T-helper 1 cell (primary cell): ENCODE results near the gene BCL7B.
"Not testable (repeated sequence)": the region's sequence is repeated elsewhere in the genome, so short reads cannot be mapped to it uniquely, and the experiment has no call there.

Source experiments
- DNase-seq, 5 donors: peaks; one replicate each; pipeline ENCODE4 v3.0.0-alpha.2; 2012 to 2020
- total RNA-seq, 4 donors: gene quantifications; one replicate each; lab custom pipeline; 2026; lab: John Stamatoyannopoulos, UW

Gene BCL7B
- 51.7 to 96.0 (median 61.5) reads per million in 4 donors for total RNA-seq

DNA sequence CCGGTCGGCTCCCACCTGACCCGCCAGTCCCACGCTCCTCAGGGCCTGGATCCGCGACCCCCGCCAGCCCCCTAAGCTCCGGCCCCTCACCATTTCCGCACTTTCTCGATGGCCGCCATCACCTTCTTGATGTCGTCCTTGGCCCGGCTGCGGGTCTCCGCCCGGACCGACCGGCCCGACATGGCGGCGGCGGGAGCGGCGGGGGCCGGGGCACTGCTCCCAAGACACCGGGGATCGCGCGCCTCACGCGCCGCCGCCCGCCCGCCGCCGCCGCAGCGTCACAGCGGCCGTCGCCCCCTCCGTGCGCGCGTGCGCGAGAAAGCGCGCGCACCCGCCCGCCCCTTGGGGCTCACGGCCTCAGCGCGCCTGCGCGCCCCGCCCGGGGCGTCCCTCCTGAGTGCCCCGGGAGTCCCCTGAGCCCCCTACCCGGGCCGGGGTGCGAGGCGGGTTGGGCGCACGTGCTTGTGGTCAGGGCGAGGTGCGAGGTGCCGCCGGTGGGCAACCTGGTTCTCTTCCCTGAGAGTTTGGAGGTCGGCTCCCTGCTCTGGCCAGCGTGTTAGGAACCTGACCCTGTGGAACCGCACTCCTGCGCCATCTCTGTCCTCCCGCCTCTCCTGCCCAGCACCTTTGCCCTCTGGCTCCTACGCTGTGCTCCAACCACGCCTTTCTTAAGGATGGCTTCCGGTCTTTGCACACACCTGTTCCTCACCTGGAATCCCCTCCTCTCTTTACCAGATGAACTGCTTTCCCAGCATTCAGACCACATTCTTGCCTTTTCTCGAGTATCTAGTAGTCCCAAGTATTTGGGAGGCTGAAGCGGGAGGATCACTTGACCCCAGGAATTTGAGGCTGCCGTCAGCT is at the start of gene BCL7B:
Gene BCL7B, minus strand, starts transcription at position 294 of the 861 bp plus-strand sequence. Its CDS starts 112 bp downstream, at position 182.
- DNase-seq, result peak; percentile 62 to 83 (median 66)

DNA sequence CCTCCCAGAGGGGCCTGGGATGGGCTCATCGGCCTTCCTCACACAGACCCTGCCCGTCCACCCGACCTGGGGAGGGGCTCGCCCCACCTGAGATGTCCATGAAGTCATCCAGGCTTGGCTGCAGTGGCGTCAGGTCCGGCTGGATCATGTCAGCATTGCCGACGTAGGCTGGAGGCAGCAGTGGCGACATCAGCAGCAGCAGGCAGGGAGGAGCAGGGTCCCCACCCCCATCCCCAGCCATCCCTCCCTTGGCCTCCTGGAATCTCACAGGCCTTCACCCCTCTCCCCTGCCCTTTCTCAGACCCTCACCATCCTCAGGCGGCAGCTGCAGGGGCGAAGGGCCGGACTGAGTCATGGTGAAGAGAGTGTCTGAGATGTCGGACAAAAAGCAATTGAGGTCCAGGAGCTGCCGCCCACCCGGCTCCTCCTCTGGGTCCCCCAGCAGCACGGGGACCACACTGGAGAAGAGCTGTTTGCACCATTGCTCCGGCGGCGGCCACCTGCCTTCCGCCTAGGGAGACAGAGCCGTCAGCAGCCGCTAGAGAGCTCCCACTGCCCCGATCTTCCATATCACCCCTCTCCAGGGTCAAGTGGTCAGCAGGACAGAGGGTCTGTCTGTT is 48.2 kb upstream of the BCL7B start:
- no peak for DNase-seq

DNA sequence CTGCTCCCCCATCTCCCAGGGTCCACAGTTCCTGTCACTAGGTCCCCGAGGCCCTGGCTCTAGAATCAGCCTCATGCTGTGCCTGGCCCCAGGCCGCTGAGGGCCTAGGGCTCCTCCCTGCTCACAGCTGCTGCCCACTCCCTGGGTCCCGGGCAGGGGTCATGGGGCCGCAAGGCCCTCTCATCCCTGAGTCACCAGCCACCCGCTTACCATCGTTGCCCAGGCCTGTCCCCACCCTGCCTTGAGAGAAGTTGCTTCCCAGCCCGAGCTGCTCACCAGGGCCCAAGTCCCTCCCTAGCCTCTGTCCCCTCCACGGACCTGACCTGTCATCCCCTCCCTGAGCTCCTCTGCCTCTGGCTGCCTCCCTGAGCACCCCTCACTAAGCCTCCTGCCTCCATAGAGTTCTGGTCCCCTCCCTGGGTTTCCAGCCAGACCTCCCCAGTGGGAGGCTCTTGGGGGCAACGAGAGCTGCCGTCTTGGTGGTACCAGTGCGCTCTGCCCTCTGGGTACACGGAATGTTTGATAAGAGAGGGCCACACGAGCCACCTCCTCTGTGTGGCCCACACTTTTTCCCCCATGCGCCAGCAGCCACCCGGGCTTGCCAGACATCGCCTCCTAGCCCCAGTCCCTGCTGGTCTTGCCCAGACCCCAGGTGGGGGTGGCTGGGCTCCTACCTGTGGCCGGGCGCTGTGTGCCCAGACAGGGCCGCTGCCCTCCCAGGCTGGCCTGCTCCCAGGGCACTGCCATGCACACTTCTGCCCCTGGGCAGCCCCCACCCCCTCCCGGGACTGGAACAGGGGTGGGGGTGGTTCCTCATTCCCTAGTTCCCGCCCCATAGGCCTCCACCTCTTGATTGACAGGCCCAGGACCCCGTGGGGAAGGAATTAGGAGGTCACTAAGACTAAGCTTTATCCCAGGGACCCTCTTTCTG is 45.5 kb upstream of the BCL7B start:
- DNase-seq, result no peak

DNA sequence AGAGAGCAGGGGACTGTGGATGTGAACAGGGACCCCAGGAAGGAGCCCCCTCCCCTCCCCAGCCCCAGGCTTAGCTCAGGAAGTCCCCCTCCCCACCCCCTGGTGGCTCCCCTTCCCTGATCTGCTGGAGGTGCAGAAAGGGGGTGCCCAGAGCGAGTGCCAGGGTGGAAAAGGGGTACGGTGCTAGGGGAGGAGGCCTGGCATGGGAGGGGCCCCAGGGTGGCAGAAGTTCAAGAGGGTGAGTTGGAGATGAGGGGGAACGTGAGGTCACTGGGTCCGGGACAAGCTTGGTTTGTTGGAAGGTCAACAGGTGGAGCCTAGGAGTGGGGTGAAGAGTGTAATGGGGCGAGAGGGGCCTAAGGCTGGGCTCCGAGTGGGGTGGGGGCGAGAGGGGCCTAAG is 42.4 kb upstream of the BCL7B start:
- DNase-seq, result no peak

DNA sequence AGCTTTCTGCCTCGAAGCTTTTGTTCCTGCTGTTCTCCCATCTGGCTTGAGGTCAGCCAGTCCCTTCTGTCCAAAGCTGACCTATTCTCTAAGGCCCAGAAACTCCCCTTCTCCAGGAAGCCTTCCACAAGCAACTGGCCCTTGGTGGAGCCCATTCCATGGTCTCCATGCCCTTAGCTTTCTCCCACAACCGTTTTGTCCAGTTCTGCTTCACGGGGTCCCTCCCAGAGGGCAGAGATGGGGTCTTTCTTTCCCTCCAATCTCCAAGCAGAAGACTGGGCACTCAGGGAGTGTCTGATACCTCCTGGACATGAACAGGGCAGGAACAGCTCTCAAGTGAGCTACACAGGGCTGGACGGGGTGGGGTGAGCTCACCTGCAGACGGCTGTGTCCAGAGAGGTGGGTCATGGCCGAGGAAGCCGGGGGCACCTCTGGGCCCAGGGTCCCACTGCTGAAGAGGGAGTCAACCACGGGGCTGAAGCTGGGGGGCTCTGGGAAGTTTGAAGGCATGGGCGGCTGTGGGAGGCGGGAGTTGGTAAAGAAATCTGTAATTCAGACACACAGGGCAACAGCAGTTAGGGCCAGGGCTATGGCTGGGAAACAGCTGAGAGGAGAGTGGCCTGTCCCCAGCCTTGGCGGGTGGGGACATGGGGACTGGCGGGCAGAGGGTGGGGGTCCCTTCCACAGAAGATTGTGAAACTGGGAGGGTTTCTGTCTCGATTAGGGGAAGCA is 41.8 kb upstream of the BCL7B start:
- DNase-seq, result no peak

DNA sequence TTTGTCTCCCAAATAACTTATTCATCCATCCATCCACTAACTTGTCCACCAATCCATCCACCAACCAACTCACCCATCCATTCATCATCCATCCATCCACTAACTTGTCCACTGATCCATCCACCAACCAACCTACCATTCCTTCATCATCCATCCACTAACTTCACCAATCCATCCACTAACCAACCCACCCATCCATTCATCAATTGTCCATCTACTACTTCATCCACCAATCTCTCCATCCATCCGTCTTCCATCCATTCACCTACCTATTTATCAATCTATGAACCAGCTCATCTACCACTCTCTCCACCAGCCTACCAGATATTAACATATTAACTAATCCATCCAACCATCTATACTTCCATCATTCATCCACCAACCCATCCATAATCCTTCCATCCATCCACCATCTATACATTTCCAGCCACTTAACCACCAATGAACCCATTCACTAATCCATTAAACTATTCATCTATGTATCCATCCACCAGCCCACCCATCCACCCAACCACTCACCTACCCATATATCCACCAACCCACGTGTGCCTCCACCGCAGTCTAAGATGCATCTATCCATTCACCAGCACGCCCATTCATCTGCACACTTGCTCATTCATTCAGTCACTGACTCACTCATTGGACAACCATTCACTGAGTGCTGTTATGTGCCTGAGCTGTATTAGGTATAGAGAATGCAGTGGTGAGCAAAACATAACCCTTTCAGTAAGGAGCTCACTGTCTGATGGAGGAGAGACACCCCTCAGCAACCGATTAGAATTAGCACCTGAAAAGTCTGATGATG is 40.7 kb upstream of the BCL7B start:
- DNase-seq, result no peak

DNA sequence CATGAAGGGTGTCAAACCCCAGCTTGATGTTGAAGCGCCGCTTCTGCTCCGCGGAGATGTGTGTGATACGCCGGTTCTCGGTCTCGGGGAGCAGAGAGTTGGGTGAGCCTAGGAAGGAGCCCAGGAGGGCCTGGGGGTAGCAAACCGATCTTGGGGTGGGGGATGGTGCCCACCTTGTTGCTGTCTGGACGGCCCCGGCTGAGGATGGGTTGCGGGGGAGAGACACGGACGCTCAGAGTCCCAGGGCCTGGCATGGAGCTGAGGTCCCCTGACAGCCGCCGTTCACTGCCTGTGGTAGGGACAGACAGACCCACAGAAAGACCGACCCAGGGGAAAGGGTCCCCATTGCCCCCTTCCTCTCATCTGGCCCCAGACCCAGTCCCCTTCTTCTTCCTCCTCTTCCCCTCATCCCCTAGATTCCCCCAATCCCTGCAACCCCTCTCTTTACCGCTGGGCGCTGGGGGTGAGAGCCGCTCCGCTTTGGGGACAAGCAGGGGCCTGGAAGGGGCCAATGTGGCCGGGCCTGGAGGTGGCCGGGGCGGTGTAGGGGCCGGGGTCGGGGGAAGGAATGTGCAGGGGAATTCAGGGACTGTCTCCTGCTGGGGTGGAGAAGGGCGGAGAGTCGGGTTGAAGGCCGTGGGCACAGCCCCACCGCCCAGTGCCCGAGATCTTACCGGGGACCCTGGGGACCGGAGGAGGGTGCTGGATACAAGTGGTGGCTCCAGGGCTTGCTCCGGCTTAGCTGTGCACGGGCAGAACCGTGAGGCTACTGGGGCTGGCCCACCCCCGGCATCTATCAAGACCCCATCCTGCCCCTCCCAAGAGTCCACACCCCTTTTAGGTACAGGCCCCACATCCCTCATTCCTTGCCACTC is 38.9 kb upstream of the BCL7B start:
- DNase-seq, result no peak

DNA sequence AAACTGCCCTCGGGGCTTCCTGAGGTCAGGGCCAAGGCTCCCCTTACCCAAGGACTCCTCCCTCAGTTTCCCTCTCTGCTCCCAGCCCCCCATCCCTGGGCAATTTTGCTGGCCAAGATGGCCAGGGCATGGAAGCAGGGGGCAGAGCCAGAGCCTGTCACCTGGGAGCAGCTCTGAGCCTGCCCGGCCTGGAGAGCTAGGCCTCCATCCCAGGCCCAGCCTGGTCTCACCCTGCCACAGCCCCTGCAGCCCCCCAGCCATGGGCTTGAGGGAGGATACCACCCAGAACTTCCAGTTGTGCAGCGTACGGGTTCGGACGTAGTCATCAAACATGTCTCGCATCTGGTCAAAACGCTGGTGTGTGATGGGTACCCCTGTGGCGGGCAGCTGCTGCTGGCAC is 37.9 kb upstream of the BCL7B start:
- no peak for DNase-seq

DNA sequence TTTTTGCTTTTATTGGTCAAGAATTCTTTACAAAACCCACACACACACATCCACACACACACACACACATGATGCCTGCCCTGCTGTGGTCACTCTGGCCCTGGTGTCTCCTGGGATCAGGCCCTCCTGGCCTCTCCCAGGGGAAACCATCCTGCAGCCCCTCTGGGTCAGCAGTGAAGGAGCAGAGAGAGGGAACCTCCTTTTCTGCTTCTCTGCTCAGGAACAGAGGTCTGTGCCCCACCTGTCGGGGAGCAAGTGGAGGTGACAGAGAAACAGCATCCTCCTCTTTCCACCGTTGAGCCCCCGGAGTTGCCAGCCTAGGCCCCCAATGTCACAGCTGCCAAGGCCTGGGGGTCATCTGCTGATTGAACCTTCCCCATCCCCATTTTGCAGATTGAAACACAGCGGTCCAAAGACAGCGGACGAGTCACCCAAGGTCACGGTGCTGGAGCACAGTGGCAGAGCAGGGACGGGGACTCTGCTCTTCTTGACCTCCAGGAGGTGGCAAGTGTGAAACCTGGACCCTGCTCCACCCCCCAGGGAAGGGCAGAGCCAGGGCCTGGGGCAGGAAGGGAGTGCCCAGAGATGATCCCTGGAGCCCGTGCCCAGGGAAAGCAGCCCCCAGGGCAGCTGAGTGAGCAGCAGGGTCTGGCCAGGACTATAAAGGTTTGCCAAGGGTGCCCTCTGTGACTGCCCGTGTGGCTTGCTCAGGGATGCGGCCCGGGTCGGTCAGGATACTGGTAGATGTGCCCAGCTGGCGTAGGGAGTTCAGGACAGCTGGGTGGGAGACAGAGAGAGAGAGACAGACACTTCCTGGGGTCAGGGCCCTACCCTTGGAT is 35.9 kb upstream of the BCL7B start:
- no peak for DNase-seq

DNA sequence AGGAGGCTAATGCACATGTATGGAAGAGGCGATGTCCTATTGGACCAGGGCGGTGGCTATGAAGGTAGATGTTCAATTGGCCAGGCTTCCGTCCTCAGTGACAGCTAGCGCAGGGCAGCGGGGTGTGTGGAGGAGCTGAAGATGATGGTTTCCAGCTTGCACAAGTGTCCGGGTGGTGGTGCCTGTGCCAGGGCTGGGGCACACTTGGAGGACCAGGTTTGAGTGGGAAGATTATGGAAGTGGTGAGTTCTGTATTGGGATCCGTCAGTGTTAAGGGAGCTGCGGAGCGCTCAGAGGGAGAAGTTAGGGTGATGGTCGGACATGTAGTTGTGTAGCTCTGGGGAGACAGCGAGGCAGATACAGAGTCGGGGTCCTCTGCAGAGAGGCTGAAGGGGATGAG is 29.4 kb upstream of the BCL7B start:
- DNase-seq, result no peak

DNA sequence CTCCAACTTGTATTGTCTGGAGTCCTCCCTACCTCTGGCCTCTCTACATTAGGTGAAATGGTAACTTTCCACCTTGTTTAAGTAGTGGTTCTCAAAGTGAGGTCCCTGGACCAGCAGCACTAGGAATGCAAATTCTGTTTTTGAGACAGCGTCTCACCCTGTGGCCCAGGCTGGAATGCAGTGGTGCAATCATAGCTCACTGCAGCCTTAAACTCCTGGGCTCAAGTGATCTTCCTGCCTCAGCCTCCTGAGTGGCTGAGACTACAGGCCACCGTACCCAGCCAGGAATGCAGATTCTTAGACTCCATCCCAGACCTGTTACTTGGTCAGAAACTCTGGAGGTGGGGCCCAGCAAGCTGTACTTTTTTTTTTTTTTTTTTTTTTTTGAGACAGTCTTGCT is 27.7 kb upstream of the BCL7B start:
- no peak for DNase-seq

DNA sequence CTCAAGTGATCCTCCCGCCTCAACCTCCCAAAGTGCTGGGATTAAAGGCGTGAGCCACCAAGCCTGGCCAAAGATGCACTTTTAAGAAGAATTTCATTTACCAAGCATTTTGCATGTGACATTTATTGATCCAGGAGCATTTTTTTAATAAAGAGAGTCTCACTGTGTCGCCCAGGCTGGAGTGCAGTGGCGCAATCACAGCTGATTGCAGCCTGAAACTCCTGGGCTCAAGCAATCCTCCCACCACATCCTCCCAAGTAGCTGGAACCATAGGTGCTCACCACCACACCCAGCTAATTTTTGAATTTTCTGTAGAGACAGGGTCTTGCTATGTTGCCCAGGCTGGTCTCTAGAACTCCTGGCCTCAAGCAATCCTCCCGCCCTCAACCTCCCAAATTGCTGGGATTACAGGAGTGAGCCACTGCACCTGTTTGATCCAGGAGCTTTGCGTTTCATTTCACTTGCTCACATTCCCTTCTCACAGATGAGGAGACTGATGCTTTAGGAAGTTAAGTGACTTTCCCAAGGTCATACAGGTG is 25.2 kb upstream of the BCL7B start:
- no peak for DNase-seq

DNA sequence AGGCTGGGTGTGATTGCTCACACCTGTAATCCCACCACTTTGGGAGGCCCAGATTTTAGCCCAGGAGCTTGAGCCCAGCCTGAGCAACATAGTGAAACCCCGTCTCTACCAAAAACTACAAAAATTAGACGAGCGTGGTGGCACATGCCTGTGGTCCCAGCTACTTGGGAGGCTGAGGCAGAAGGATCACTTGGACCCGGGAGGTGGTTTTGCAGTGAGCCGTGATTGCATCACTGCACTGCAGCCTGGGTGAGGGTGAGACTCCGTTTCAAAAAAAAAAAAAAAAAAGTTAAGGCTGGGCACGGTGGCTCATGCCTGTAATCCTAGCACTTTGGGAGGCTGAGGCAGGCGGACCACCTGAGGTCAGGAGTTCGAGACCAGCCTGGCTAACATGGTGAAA is 23.5 kb upstream of the BCL7B start:
- DNase-seq, result not testable (repeated sequence)

DNA sequence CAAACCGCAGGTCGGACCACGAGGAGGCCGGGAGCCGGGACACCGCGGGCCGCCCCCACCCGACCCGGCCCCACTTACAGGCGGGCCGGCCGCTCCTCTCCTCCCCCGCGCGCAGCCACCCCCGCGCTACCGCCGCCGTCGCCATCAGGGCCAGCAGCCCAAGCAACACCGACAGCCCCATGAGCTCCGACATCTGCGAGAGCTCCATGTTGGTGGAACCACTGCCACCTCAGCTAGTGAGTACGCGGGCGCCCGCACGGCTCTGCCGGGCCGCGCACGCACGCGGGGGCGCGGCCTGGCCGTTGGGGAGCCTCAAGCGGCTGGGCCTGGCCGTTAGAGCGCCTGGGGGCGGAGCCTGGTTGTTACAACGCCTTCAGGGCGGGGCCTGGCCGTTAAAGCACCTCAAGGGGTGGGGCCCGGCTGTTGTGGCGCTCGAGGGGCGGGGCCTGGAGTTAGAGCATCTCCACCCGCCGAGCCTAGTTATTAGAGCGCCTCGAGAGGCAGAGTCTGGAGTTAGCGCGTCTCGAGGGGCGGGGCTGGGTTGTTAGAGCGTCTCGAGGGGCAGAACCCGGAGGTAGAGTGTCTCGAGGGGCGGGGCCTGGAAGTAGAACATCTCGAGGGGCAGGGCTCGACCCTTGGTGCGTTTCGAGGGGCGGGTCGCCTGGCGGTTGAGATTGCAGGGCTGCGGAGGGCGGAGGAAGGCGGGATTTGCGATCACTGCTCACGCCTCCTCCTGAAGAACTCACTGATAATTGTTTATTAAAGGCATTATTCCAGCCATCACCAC is 21.0 kb upstream of the BCL7B start, which contains the start of gene TBL2:
Gene TBL2, minus strand, starts transcription at position 238 of the 787 bp plus-strand sequence. Its CDS starts 30 bp downstream, at position 208.
- peak; percentile 98 to 99 (median 99) for DNase-seq

DNA sequence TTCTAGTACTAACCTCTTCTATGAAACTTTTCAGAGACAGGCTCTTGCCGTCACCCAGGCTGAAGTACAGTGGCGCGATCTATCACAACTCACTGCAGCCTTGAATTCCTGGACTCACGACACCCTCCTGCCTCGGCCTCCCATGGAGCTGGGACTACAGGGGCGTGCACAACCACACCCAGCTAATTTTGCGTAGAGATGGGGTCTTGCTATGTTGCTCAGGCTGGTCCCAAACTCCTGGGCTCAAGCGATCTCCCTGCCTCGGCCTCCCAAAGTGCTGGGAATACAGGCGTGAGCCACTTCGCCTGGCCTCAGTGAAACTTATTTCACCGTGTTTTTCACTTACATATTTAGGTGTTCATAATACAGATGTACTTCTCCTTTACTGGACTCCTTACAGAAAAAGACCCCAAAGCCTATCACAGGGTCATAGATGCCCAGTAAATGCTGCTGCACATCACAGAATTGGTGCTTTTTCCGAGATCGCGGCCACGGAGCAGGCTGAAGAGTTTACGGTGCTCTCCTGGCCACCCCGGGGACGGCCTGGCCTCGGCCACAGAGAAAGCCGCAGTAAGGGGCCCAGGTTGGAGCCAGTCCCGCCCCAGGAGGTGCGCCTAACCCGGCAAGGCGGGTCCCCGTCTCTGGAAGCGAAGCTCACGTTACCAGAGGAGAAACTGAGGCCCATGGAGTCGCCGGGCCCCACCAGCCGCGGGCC is 20.3 kb upstream of the BCL7B start:
- DNase-seq, result no peak

DNA sequence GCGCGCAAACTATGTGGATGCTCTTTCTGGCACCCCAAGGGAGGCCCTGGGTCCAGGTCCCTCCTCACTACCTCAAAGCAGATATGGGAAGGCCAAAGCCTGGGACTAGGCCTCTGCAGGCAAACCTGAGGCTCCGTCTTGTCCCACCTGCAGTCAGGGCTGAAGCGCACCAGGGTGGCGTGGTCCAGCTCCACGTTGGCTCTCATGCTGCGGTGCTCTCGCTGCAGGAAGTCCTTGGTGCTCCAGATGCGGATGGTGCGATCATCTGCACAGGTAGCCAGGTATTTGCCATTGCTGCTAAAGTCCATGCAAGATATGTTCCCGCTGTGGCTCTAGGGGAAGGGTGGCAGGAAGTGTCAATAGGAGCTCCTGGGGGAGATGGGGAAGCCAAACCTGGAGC is 16.3 kb upstream of the BCL7B start:
- no peak for DNase-seq

DNA sequence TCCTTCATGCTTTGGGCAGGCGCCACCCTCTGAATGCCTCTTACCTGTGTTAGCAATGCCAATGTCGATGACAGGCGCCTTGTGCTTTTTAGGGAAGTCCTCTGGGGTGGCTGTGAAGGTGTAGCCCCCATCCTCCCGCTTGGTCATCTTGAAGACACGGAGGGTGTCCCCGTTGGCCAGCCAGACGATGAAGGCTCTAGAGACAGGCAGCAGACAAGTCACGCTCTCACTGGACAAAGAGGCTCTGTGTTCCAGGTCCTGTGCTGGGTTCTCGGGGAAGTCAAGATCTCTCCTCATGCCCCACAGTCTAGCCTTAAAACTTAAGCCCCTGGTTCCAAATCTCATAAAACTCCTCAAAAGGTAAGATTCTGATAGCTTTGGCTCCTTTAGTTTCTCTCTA is 15.8 kb upstream of the BCL7B start:
- DNase-seq, result no peak
